GM11168 (cell line): Measurements from ENCODE around the gene UBR1.
"Not testable (repeated sequence)": the region's sequence is repeated elsewhere in the genome, so short reads cannot be mapped to it uniquely, and the experiment has no call there.

Experiments
- in situ Hi-C: fragments of 300-500 bp; cut with MboI; formaldehyde crosslinking; loops from one replicate; pipeline ENCODE4 v1.12.0; 2022; ENCODE audit warnings: low sequenced_read_pairs; ENCODE audit not compliant: unreplicated experiment

UBR1 gene

GRCh38 chr15:43070249-43070648 is 35.6 kb downstream of the UBR1 start:
- in situ Hi-C loops = no loop called here

GRCh38 chr15:43067717-43068461 is 37.9 kb downstream of the UBR1 start:
- in situ Hi-C loops = no loop called here

- in situ Hi-C loops = no loop called here
Measured at GRCh38 chr15:43056696-43057095, 49.1 kb downstream of the UBR1 start.

- in situ Hi-C loops = no loop called here
Measured at GRCh38 chr15:43052860-43053259, 53.0 kb downstream of the UBR1 start.

GRCh38 chr15:43048935-43049334 is 56.9 kb downstream of the UBR1 start:
- in situ Hi-C loops = no loop called here

GRCh38 chr15:43046484-43046883 is 59.4 kb downstream of the UBR1 start:
- in situ Hi-C loops = no loop called here

GRCh38 chr15:43042885-43043284 is 63.0 kb downstream of the UBR1 start:
- in situ Hi-C loops = no loop called here

GRCh38 chr15:43041085-43041484 is 64.8 kb downstream of the UBR1 start:
- in situ Hi-C loops = not testable (repeated sequence)

GRCh38 chr15:43035240-43035639 is 70.6 kb downstream of the UBR1 start:
- in situ Hi-C loops = not testable (repeated sequence)

GRCh38 chr15:43029476-43029875 is 76.4 kb downstream of the UBR1 start:
- in situ Hi-C loops = no loop called here

- in situ Hi-C loops = no loop called here
Measured at GRCh38 chr15:43025150-43025549, 80.7 kb downstream of the UBR1 start.

GRCh38 chr15:43014671-43015070 is 91.2 kb downstream of the UBR1 start:
- in situ Hi-C loops = not testable (repeated sequence)

- in situ Hi-C loops = no loop called here
Measured at GRCh38 chr15:43009206-43009605, 96.6 kb downstream of the UBR1 start.

- in situ Hi-C loops = no loop called here
Measured at GRCh38 chr15:43008150-43008549, 97.7 kb downstream of the UBR1 start.

GRCh38 chr15:43007551-43007950 is 98.3 kb downstream of the UBR1 start:
- in situ Hi-C loops = no loop called here

GRCh38 chr15:43006991-43007390 is 98.8 kb downstream of the UBR1 start:
- in situ Hi-C loops = no loop called here

GRCh38 chr15:43004886-43005595 is 100.8 kb downstream of the UBR1 start:
- in situ Hi-C loops = not testable (repeated sequence)

- in situ Hi-C loops = no loop called here
Measured at GRCh38 chr15:42999201-42999779, 106.5 kb downstream of the UBR1 start.

GRCh38 chr15:42996871-42997270 is 109.0 kb downstream of the UBR1 start:
- in situ Hi-C loops = no loop called here

- in situ Hi-C loops = no loop called here
Measured at GRCh38 chr15:42994546-42994945, 111.3 kb downstream of the UBR1 start.

- in situ Hi-C loops = no loop called here
Measured at GRCh38 chr15:42992626-42993025, 113.2 kb downstream of the UBR1 start.
